GM13976 (cell line): Measurements from ENCODE around the gene PPT1.

Source experiments
- DNase-seq: peaks from one replicate; pipeline ENCODE4 v3.0.0; 2012; ENCODE audit warnings: low spot score
- CTCF ChIP-seq: IDR thresholded peaks from 2 replicates; pipeline ENCODE4 v1.5.1; 2012; ENCODE audit warnings: borderline replicate concordance, mild to moderate bottlenecking; ENCODE audit not compliant: insufficient read depth; ENCODE audit errors: extremely low read depth, missing control alignments, control extremely low read depth
- in situ Hi-C: fragments of 300-500 bp; cut with MboI; formaldehyde crosslinking; loops from one replicate; pipeline ENCODE4 v1.12.0; 2022; ENCODE audit warnings: low sequenced_read_pairs, mixed read lengths, inconsistent platforms; ENCODE audit not compliant: unreplicated experiment

Gene PPT1

GRCh38 chr1:40067023-40067422 lies 30.0 kb downstream of the PPT1 start:
- no peak for DNase-seq
- TF ChIP-seq CTCF: no peak
- in situ Hi-C loops: no loop called here

- in situ Hi-C loops: no loop called here
- DNase-seq: peak; percentile 64
- TF ChIP-seq CTCF: no peak
Measured at GRCh38 chr1:40064797-40065499, 32.1 kb downstream of the PPT1 start.

GRCh38 chr1:40059960-40060750 lies 36.9 kb downstream of the PPT1 start:
- in situ Hi-C loops: no loop called here
- DNase-seq: no peak
- no peak for TF ChIP-seq CTCF

GRCh38 chr1:40059338-40059959 lies 37.6 kb downstream of the PPT1 start:
- in situ Hi-C loops: no loop called here
- peak; percentile 8 for TF ChIP-seq CTCF
- no peak for DNase-seq

GRCh38 chr1:40058453-40059337 lies 38.4 kb downstream of the PPT1 start:
- no peak for DNase-seq
- no peak for TF ChIP-seq CTCF
- in situ Hi-C loops: no loop called here

- in situ Hi-C loops: no loop called here
- DNase-seq: no peak
- no peak for TF ChIP-seq CTCF
Measured at GRCh38 chr1:40058097-40058452, 39.0 kb downstream of the PPT1 start.
